Keratinocyte (primary cell): ENCODE data around the gene KCNJ6. TPM values are rescaled to one million over a fixed set of nuclear protein-coding genes. Genes with fewer than 3 reads are reported as not detected.

Source experiments
- DNase-seq: peaks from one replicate; pipeline ENCODE4 v3.0.0-alpha.2; 2011; ENCODE audit warnings: low read depth, missing footprints, low spot score
- FAIRE-seq: peaks from 2 replicates; lab custom pipeline; 2011; peaks lifted over from hg19 to GRCh38; lab: Jason Lieb, UNC
- H2AFZ ChIP-seq: 2 replicates; pipeline ENCODE4 v1.6.0; 2012; ENCODE audit warnings: low read length, control low read depth, inconsistent platforms; ENCODE audit not compliant: control insufficient read depth
- H3K27ac ChIP-seq: 2 replicates; pipeline ENCODE4 v1.5.1; 2011; ENCODE audit warnings: low read length; ENCODE audit not compliant: control insufficient read depth, insufficient read depth
- H3K27me3 ChIP-seq: 3 replicates; pipeline ENCODE4 v1.6.0; 2011; ENCODE audit warnings: low read length; ENCODE audit not compliant: control insufficient read depth, insufficient read depth; ENCODE audit errors: extremely low read depth
- H3K36me3 ChIP-seq, 2 experiments: 2 replicates in 1 of 2; 3 replicates in 1 of 2; pipeline ENCODE4 v1.5.1; 2011; ENCODE audit warnings: low read length in 2 of 2, mild to moderate bottlenecking in 1 of 2; ENCODE audit not compliant: control insufficient read depth in 2 of 2, insufficient read depth in 2 of 2; ENCODE audit errors: extremely low read depth in 1 of 2
- H3K4me1 ChIP-seq: 3 replicates; pipeline ENCODE4 v1.5.1; 2011; ENCODE audit warnings: low read length; ENCODE audit not compliant: control insufficient read depth, insufficient read depth; ENCODE audit errors: extremely low read depth
- H3K4me2 ChIP-seq: 3 replicates; pipeline ENCODE4 v1.6.0; 2011; ENCODE audit warnings: low read depth, low read length; ENCODE audit not compliant: control insufficient read depth, insufficient read depth; ENCODE audit errors: extremely low read depth
- H3K4me3 ChIP-seq, 3 experiments: fragments of 200-600 bp in 1 of 3; sonication (generic) in 1 of 3; 2 replicates in 2 of 3; 3 replicates in 1 of 3; pipeline ENCODE4 v1.5.1; 2011 to 2016; ENCODE audit warnings: low read length in 3 of 3, mild to moderate bottlenecking in 3 of 3, control low read depth in 2 of 3, inconsistent platforms in 1 of 3, low read depth in 1 of 3, mixed read lengths in 1 of 3, mixed run types in 1 of 3, moderate library complexity in 1 of 3; ENCODE audit not compliant: control insufficient read depth in 2 of 3, insufficient read depth in 2 of 3; ENCODE audit errors: extremely low read depth in 1 of 3
- H3K79me2 ChIP-seq: 2 replicates; pipeline ENCODE4 v1.6.0; 2012; ENCODE audit warnings: low read length; ENCODE audit not compliant: control insufficient read depth, insufficient read depth
- H3K9ac ChIP-seq: 3 replicates; pipeline ENCODE4 v1.6.0; 2011; ENCODE audit warnings: low read length; ENCODE audit not compliant: control insufficient read depth, insufficient read depth; ENCODE audit errors: extremely low read depth
- H3K9me1 ChIP-seq: 3 replicates; pipeline ENCODE4 v1.6.0; 2011; ENCODE audit warnings: low read length; ENCODE audit not compliant: control insufficient read depth, insufficient read depth; ENCODE audit errors: extremely low read depth
- H3K9me3 ChIP-seq: 2 replicates; pipeline ENCODE4 v1.5.1; 2012; ENCODE audit warnings: low read depth, low read length; ENCODE audit not compliant: control insufficient read depth
- H4K20me1 ChIP-seq: 3 replicates; pipeline ENCODE4 v1.6.0; 2011; ENCODE audit warnings: low read length; ENCODE audit not compliant: control insufficient read depth, insufficient read depth; ENCODE audit errors: extremely low read depth
- CTCF ChIP-seq, 3 experiments: IDR thresholded peaks in 1 of 3; conservative IDR thresholded peaks in 1 of 3; optimal IDR thresholded peaks in 1 of 3; 2 replicates in 2 of 3; 3 replicates in 1 of 3; pipeline versions ENCODE3 to v1.5.1; 2011; ENCODE audit warnings: low read length in 3 of 3, mild to moderate bottlenecking in 3 of 3, moderate library complexity in 2 of 3, control low read depth in 1 of 3, inconsistent platforms in 1 of 3; ENCODE audit not compliant: insufficient read depth in 2 of 3; ENCODE audit errors: extremely low read depth in 1 of 3
- EZH2 ChIP-seq: IDR thresholded peaks from one replicate; pipeline ENCODE4 v1.6.1; 2012; ENCODE audit warnings: inconsistent platforms, mild to moderate bottlenecking, low read length, moderate library complexity
- dilution Hi-C: fragments of 300-500 bp; cut with MboI; formaldehyde crosslinking; loops from one replicate; pipeline ENCODE4 v1.7.0; 2020; ENCODE audit warnings: low sequenced_read_pairs; ENCODE audit not compliant: extremely low pct_ligation_motif_present
- polyA plus RNA-seq, 5 experiments: library from polyadenylated mRNA; depleted of rRNA in 3 of 5; stranded (reverse) in 3 of 5; stranded (forward) in 1 of 5; unstranded in 1 of 5; fragments of >200 nt; gene quantifications; 1 replicate in 1 of 5; 2 replicates in 3 of 5; 3 replicates in 1 of 5; pipeline versions ENCODE4 v1.2.1 to v1.2.3, GENCODE V29; 2011 to 2012; ENCODE audit warnings: missing spikeins in 2 of 5, low read depth in 1 of 5, low replicate concordance in 1 of 5

KCNJ6 gene
- polyA plus RNA-seq, 1 donor (not counting 4 experiments of a cell fraction or from before 2014, with no cell fraction given), result not detected

- Histone ChIP-seq H3K36me3 (no peaks in the 10 kb centered on the region), H3K9me3 (no peaks in the 10 kb centered on the region), H4K20me1 (no peaks in the 10 kb centered on the region), H3K4me2 (no peak overlapping the region), H3K27ac (no peak overlapping the region), H3K9ac (no peak overlapping the region), H3K27me3 (no peaks in the 10 kb centered on the region), H2AFZ (no peak overlapping the region), H3K4me3 (no peak overlapping the region), H3K4me1 (no peaks in the 10 kb centered on the region), H3K9me1 (no peaks in the 10 kb centered on the region), H3K79me2 (no peaks in the 10 kb centered on the region)
- dilution Hi-C loops, result loop anchor here (25.0 kb wide), 1 partner anchor 395 kb away; no protein-coding TSS in a partner anchor
- DNase-seq (no peak), FAIRE-seq (no peak)
- TF ChIP-seq EZH2 (no peak), CTCF (optimal IDR thresholded peaks at IDR 0.05 in 1 of 3, IDR thresholded peaks at IDR 0.05 in 1 of 3, conservative IDR thresholded peaks at IDR 0.05 in 1 of 3; ENCODE audit: extremely low read depth in 1 of 3, insufficient read depth in 2 of 3, low read length in 3 of 3) (no peak)
Observed at GRCh38 chr21:37742115-37742514, 174.1 kb downstream of the KCNJ6 start.

- TF ChIP-seq CTCF (optimal IDR thresholded peaks at IDR 0.05 in 1 of 3, IDR thresholded peaks at IDR 0.05 in 1 of 3, conservative IDR thresholded peaks at IDR 0.05 in 1 of 3; ENCODE audit: extremely low read depth in 1 of 3, insufficient read depth in 2 of 3, low read length in 3 of 3) (no peak), EZH2 (no peak)
- DNase-seq, result no peak
- Histone ChIP-seq H3K79me2 (no peaks in the 10 kb centered on the region), H3K4me1 (no peaks in the 10 kb centered on the region), H3K36me3 (no peaks in the 10 kb centered on the region), H3K9me1 (no peaks in the 10 kb centered on the region), H4K20me1 (no peaks in the 10 kb centered on the region), H3K27me3 (no peaks in the 10 kb centered on the region), H3K9me3 (no peaks in the 10 kb centered on the region), H3K4me2 (no peak overlapping the region), H2AFZ (no peak overlapping the region), H3K4me3 (no peak overlapping the region), H3K9ac (no peak overlapping the region), H3K27ac (no peak overlapping the region)
- dilution Hi-C loops, result loop anchor here (25.0 kb wide), 1 partner anchor 399 kb away; no protein-coding TSS in a partner anchor
- FAIRE-seq, result no peak
Observed at GRCh38 chr21:37737996-37738395, 178.3 kb downstream of the KCNJ6 start.
